SK-N-DZ (cell line): ENCODE measurements around the gene NTRK2.

Experiments used
- DNase-seq: peaks from one replicate; pipeline ENCODE4 v3.0.0-alpha.2; 2015; ENCODE audit warnings: low spot score

Gene NTRK2

GRCh38 chr9:84974258-84974657 is 304.7 kb downstream of the NTRK2 start:
- DNase-seq: no peak

DNA sequence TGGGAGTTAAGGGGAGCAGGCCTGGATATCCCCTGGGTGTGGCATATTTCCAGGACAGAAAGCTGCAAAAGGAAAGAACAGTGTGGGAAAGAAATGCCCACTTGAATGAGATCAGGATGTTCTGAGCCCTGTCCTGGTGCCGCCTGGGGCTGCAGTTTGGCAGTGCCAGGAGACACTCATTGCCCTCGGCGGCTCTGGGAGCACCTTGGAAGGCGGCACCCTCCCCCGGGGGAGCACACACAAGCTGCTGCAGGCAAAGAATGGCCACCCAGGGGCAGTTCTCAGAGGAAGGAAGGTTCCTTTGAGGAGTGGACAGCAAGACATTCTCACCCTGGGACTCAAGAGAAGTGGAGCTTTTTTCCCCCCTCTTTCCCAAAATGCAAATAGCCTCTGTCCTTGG is 305.3 kb downstream of the NTRK2 start:
- no peak for DNase-seq

DNA sequence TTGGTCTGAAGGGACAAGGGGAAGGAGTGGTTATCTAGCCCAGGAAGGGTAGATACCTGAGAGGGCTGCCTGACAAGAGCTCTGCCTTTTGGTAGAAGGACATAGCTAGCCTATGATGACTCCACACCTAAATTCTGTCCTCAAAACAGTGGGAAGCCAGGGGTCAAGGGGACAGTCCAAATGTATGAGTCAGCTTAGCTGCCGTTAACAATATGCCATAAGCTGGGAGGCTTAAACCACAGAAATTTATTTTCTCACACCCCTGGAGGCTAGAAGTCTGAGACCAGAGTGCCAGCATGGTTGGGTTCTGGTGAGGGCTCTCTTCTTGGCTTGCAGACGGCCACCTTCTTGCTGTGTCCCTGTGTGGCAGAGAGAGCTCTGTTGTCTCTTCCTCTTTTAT is 306.4 kb downstream of the NTRK2 start:
- DNase-seq: no peak

DNA sequence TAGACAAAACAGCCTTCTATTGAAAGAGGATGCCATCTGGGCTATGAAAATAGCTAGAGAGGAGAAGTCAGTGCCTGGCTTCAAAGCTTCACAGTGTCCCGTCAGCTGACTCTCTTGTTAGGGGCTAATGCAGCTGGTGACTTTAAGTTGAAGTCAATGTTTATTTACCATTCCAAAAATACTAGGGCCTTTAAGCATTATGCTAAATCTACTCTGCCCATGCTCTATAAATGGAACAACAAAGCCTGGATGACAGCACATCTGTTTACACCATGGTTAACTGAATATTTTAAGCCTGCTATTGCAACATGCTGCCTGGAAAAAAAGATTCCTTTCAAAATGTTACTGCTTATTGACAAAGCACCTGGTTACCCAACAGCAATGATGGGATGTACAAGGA is 309.1 kb downstream of the NTRK2 start:
- no peak for DNase-seq

- DNase-seq: no peak
These were observed 314.2 kb downstream of the NTRK2 start for GRCh38 chr9:84983749-84984148.

DNA sequence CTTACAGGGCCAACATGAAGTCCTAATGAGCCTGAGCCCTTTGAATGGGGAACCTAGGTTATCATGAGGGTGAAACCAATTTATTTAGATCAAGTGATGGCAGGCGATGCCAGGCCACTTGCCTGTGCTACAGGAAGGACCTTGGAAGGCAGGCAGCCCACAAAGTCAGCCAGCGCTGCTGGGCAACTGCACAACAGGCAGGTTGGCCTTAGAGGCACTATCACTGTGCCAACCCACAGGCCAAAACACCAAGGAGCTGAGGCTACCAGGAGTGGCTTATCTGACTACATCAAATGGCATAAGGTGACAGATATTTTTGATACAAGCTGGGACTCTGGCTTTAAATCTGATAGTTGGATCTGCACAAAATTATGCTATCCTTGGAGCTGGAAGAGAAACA is 319.1 kb downstream of the NTRK2 start:
- no peak for DNase-seq

GRCh38 chr9:84990416-84990815 is 320.9 kb downstream of the NTRK2 start:
- no peak for DNase-seq

DNA sequence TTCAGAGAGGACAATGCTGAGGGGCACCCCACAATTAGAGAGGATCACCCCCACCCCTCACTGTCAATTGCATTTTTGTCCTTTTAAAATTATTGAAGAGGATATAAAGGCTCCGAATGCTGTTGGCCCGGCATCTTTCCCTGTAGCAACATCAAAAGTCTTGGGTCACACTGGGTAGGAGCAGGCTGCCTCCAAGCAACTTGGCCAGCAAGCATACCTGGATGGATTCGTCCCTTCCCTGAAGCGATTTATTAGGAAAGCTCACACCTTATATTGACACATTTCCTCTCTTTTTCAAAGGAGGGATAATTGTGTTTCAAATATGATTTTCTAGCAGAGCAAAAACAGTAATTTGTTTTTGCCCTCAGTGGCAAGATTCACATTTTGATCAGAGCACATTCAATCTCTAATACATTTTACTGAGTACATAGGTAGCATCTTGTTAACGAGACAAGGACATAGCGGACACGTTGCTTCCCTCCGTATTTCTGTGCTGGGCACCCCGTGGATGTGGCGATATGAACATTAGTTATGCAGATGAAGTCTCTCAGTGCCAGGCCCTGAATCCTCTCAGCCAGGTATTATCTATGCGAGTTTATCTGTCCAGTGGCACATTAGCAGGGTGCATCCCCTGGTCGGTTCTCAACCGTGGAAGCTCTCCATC is 321.5 kb downstream of the NTRK2 start:
- DNase-seq: no peak

- no peak for DNase-seq
These were observed 322.0 kb downstream of the NTRK2 start for GRCh38 chr9:84991514-84991870.

DNA sequence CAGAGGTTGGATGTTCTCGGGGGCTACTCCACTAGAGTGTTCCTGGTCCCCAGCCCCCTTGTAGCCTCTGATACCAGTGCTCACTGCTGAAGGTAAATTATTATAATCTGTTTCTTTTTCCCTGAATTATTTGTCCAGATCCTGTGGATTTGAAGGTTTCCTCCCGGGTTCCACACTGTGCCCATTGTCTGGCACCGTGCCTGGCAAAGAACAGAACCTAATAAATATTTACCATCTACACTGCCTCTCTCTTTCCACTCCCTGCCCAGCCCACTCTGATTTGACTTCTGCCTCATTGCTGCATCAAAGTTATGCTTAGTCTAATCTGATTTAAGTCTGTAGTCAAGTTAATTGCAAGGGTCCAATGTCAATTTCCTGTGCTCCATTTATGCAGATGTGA is 322.9 kb downstream of the NTRK2 start:
- DNase-seq: no peak

DNA sequence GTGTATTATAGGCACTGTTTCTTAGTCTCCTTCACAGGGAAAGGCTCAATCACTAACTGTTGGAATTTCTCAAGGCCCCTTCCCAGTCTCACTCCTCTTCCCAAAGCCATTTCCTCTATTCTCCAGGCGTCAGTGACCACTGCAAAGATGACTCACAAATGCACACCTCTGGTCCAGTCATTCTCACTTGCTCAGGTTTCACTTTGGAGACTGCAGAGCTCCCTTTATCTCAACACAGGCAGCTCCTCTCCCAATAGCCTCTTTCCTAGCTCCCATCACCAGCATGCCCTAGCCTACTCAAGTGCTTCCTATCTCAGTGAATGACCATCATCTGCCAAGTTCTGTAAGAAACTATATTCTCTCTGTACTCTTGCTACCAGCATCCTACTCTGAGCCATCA is 323.6 kb downstream of the NTRK2 start:
- no peak for DNase-seq

DNA sequence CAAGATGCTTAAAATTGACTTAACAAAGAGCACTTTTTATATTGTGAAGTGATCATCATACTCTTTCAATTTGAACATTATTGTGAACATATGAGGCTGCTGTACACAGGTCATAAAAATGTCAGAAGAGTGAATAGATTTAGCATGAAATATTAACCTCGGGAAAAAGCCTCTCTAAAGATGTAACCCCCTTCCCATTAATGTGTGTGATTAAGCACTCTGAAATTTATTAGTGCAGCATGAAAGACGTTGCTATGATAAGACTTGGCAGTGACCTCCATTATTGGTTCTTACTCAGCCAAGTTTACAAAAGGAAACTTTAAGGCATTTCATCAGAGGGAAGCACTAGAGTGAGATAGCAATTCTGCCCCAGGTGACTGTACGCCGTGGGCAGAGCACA is 326.5 kb downstream of the NTRK2 start:
- no peak for DNase-seq

GRCh38 chr9:84996716-84997115 is 327.2 kb downstream of the NTRK2 start:
- DNase-seq: no peak

DNA sequence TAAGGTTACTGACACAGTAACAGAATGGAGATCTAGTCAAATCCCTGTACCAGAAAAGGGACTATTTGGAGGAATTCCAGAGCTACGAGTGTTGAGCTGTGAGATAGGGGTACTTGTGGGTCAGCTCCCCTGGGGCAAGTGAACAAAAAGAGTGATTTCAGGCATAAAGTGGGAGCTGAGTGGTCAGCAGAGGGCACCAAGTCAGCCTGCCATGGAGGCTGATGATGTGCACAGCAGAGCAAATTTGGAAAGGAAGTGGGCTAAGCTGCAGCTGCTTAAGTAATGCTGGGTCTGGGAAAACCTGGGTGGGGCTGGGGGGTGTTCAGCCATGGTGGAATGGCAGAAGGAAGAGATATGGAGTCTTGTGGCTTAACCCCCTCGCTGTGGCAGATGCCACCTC is 327.9 kb downstream of the NTRK2 start:
- DNase-seq: peak; percentile 2

GRCh38 chr9:84998639-84999038 is 329.1 kb downstream of the NTRK2 start:
- DNase-seq: peak; percentile 1

- DNase-seq: no peak
These were observed 330.3 kb downstream of the NTRK2 start for GRCh38 chr9:84999788-85000187.

DNA sequence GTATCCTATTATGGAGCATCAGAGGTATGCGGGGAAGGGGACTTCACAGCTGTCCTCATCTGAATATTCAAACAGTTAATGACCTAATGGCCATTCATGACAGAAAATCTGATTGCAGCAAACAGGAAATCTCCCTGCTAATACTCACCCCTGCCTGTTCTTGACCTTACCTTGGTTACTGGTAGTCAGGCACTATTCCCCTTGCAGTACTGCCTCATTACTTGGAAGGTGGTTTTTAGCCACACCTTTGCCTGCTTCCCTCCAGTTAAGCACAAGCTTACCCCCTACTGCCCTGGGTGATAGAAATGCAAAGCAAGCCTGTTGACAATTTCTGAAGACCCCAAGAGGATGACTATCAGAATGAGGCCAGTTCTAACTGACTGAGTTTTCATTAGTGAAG is 332.4 kb downstream of the NTRK2 start:
- DNase-seq: no peak

GRCh38 chr9:85004818-85005413 is 335.4 kb downstream of the NTRK2 start:
- DNase-seq: no peak

DNA sequence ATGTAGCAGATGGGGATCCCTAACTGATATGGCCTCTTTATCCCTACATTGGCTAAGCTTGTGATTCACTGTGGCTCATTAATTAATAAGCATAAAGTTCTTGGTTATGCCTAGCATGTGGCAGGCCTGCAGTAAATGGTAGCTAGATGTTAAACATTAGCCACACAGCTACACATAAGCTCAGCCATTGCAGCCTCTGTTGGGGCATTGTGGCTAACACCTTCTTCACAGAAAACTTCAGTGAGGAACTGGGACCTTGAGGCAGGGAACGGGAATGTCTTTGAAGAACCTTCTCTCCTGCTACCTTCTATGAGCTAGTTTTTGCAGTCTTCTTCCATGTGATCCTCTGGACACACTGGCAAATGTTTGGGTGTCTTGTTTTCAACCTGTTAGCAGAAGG is 338.2 kb downstream of the NTRK2 start:
- no peak for DNase-seq

DNA sequence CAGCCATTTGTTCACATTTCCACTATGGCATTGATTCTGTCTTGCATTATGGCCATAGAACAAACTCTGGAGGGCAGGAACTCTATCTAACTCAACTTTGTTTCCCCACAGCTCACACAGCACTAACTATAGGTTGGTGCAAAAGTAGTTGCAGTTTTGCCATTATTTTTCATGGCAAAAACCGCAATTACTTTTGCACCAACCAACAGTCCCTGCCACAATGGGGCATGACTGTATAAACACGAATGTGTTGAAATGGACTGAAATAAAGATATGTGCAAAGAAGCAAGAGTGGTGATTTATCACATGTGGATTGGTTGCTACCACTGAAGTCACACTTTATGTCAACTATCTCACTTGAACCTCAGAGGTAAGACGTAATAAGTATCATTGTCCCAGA is 338.7 kb downstream of the NTRK2 start:
- no peak for DNase-seq

GRCh38 chr9:85009251-85009650 is 339.7 kb downstream of the NTRK2 start:
- no peak for DNase-seq

DNA sequence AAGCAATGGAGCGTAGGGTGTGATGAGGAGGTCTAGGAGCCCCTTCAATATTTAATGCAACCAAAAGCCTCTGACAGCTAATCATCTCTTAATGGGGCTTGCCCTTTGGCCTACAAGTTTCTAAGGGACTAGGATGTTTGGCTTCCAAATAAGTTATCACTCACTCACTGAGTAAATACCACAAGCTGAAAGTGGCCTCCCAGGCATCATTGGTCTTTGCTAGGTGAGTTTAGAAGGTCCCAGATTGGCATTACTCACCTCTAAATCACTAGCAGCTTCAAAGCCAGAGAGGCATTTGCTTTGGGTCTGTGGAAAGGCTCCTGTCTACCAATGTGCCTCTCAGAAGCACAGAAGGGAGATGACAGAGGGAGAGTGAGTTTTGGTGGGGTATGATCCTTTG is 344.2 kb downstream of the NTRK2 start:
- no peak for DNase-seq

DNA sequence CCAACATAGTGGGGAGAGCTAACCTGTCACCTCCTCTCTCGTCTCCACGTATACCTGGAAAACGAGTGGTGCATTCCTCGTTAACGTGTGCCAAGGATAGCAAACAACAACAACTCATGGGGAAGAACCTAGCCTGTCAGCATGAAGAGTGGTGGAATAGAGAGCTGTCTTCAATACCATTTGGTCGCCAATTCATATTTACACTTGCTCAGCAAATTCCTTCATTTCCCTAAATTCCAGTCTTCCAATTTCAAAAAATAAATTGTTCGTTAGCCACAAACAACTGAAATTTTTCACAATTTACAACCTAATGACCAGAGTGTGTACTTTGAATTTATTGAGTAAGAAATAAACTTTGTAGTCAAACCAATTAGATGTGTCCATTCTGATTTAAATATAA is 344.8 kb downstream of the NTRK2 start:
- DNase-seq: no peak
